ENCODE results near the gene NET1. TPM values are rescaled to one million over a fixed set of nuclear protein-coding genes. Genes with fewer than 3 reads are reported as not detected.

The NET1 gene
- polyA plus RNA-seq, 1 of the 3 experiments (the other 2 are of a cell fraction), result 4.7 TPM

DNA sequence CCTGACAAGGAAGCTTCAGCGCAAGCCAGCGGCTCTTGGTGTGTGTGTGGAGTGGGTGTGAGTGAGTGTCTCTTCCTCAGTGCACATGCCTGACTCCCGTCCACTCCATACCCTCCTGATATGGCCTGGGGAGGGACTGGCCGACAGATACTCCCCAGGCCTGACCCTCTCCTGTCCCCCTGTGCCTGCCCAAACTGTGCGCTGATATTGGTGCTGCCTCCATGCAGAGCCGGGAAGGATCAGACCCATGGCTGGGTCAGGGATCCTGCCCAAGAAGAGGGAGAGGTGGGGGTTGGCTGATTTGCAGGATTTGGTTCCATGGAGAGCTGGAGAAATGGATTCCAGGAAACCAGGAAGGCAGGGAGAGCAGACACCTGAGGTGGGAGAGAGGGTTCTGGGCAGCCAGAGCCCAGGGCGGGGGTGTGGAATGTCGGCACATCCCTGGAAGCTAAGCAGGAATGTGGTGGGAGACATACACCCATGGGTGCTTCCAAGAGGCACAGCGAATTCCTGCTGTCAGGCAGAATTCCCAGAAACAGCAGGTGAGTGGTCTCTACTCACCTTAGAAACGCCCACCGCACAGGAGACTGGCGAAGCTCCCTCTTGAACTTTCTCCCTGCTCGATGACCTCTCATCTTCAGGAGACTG lies 80.7 kb downstream of the NET1 start:
- no peaks in the 10 kb centered on the region for H3K79me2 ChIP-seq (ENCODE audit: insufficient read depth)
- H3K4me2 ChIP-seq, result no peak overlapping the region

DNA sequence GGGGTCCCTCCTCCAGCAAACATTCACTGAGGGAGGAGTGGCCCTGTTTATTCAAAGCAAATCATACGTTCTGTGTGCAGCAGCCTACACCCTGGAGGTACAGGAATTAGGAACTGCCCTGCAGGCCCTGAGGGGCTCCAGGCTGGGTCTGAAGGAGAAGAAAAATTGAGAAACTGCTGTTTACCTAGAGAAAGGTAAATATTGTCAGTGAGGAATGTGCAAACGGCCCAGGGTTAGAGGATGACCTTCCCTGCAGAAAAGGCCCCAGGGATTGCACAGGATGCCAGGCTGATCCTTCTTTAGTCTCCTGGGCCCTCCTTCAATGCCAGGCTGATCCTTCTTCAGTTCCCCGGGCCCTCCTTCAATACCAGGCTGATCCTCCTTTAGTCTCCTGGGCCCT lies 81.3 kb downstream of the NET1 start:
- no peaks in the 10 kb centered on the region for H3K9me2 ChIP-seq
- no peaks in the 10 kb centered on the region for H3K4me1 ChIP-seq (ENCODE audit: control insufficient read depth in 1 of 2, insufficient read depth in 2 of 2, low read depth in 1 of 2, low read length in 1 of 2)
- no peak overlapping the region for H3K4me3 ChIP-seq (ENCODE audit: low read depth in 2 of 2, low read length in 1 of 2)
- H3K36me3 ChIP-seq (replicated peaks in 1 of 2; ENCODE audit: control insufficient read depth in 1 of 2, insufficient read depth in 2 of 2, low read length in 1 of 2), result no peaks in the 10 kb centered on the region
- WGBS (ENCODE audit: low lambda C conversion rate), result 68% methylated on average over 3 of the region's 3 CpGs
- no peaks in the 10 kb centered on the region for H3F3A ChIP-seq (replicated peaks; ENCODE audit: insufficient read depth)
- DNase-seq, result no peak
- no peaks in the 10 kb centered on the region for H3K9me3 ChIP-seq
- H4K20me1 ChIP-seq (ENCODE audit: insufficient read depth), result no peaks in the 10 kb centered on the region
- H3K27ac ChIP-seq (ENCODE audit: low read depth in 2 of 2, low read length in 1 of 2), result no peak overlapping the region
- no peaks in the 10 kb centered on the region for H3K27me3 ChIP-seq (ENCODE audit: insufficient read depth)
- POLR2A ChIA-PET, result no interaction called here
- H2AFZ ChIP-seq (ENCODE audit: low read depth), result no peak overlapping the region
- CTCF ChIA-PET, result no interaction called here
- H3K4me2 ChIP-seq, result no peak overlapping the region
- no peaks in the 10 kb centered on the region for H3K79me2 ChIP-seq (ENCODE audit: insufficient read depth)
- TF ChIP-seq NFIC (IDR thresholded peaks at IDR 0.05; ENCODE audit: borderline replicate concordance), result no peak
- TF ChIP-seq, protein P1, sequence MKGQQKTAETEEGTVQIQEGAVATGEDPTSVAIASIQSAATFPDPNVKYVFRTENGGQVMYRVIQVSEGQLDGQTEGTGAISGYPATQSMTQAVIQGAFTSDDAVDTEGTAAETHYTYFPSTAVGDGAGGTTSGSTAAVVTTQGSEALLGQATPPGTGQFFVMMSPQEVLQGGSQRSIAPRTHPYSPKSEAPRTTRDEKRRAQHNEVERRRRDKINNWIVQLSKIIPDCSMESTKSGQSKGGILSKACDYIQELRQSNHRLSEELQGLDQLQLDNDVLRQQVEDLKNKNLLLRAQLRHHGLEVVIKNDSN (IDR thresholded peaks at IDR 0.05; ENCODE audit: borderline replicate concordance, low read depth), result no peak
- TF ChIP-seq, protein P2, sequence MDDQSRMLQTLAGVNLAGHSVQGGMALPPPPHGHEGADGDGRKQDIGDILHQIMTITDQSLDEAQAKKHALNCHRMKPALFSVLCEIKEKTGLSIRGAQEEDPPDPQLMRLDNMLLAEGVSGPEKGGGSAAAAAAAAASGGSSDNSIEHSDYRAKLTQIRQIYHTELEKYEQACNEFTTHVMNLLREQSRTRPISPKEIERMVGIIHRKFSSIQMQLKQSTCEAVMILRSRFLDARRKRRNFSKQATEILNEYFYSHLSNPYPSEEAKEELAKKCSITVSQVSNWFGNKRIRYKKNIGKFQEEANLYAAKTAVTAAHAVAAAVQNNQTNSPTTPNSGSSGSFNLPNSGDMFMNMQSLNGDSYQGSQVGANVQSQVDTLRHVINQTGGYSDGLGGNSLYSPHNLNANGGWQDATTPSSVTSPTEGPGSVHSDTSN (IDR thresholded peaks at IDR 0.05), result no peak
- no peak for TF ChIP-seq EP300 (IDR thresholded peaks at IDR 0.05; ENCODE audit: borderline replicate concordance in 1 of 2, low read depth in 1 of 2, low read length in 1 of 2)
- no peak for TF ChIP-seq MEF2A (IDR thresholded peaks at IDR 0.05; ENCODE audit: borderline replicate concordance, low read depth)
- TF ChIP-seq NRF1 (IDR thresholded peaks at IDR 0.05; ENCODE audit: low read depth, low read length), result no peak
- TF ChIP-seq, protein P3, sequence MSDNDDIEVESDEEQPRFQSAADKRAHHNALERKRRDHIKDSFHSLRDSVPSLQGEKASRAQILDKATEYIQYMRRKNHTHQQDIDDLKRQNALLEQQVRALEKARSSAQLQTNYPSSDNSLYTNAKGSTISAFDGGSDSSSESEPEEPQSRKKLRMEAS (IDR thresholded peaks at IDR 0.05; ENCODE audit: low read depth), result no peak
- TF ChIP-seq EZH2phosphoT487 (IDR thresholded peaks at IDR 0.05; ENCODE audit: borderline replicate concordance, low read depth), result no peak
- no peak for TF ChIP-seq POLR2AphosphoS5 (IDR thresholded peaks at IDR 0.05; ENCODE audit: low read depth, low read length)
- TF ChIP-seq, protein P4, sequence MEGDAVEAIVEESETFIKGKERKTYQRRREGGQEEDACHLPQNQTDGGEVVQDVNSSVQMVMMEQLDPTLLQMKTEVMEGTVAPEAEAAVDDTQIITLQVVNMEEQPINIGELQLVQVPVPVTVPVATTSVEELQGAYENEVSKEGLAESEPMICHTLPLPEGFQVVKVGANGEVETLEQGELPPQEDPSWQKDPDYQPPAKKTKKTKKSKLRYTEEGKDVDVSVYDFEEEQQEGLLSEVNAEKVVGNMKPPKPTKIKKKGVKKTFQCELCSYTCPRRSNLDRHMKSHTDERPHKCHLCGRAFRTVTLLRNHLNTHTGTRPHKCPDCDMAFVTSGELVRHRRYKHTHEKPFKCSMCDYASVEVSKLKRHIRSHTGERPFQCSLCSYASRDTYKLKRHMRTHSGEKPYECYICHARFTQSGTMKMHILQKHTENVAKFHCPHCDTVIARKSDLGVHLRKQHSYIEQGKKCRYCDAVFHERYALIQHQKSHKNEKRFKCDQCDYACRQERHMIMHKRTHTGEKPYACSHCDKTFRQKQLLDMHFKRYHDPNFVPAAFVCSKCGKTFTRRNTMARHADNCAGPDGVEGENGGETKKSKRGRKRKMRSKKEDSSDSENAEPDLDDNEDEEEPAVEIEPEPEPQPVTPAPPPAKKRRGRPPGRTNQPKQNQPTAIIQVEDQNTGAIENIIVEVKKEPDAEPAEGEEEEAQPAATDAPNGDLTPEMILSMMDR (IDR thresholded peaks at IDR 0.05), result no peak
- no peak for TF ChIP-seq ELF1 (IDR thresholded peaks at IDR 0.05)
- TF ChIP-seq SIN3A (IDR thresholded peaks at IDR 0.05; ENCODE audit: borderline replicate concordance, low read depth, low read length), result no peak
- no peak overlapping the region for H3K9ac ChIP-seq

More for the DNA sequence above, 80.7 kb downstream of the NET1 start:
- DNase-seq, result no peak
- Histone ChIP-seq H3K9me2 (no peaks in the 10 kb centered on the region), H3K27ac (ENCODE audit: low read depth in 2 of 2, low read length in 1 of 2) (no peak overlapping the region), H3K27me3 (ENCODE audit: insufficient read depth) (no peaks in the 10 kb centered on the region), H3K9ac (no peak overlapping the region), H2AFZ (ENCODE audit: low read depth) (no peak overlapping the region), H4K20me1 (ENCODE audit: insufficient read depth) (no peaks in the 10 kb centered on the region), H3K4me1 (ENCODE audit: control insufficient read depth in 1 of 2, insufficient read depth in 2 of 2, low read depth in 1 of 2, low read length in 1 of 2) (no peaks in the 10 kb centered on the region), H3F3A (replicated peaks; ENCODE audit: insufficient read depth) (no peaks in the 10 kb centered on the region), H3K4me3 (ENCODE audit: low read depth in 2 of 2, low read length in 1 of 2) (no peak overlapping the region), H3K9me3 (no peaks in the 10 kb centered on the region), H3K36me3 (replicated peaks in 1 of 2; ENCODE audit: control insufficient read depth in 1 of 2, insufficient read depth in 2 of 2, low read length in 1 of 2) (no peaks in the 10 kb centered on the region)
- TF ChIP-seq POLR2AphosphoS5 (IDR thresholded peaks at IDR 0.05; ENCODE audit: low read depth, low read length) (no peak), NFIC (IDR thresholded peaks at IDR 0.05; ENCODE audit: borderline replicate concordance) (no peak), FOXM1 (IDR thresholded peaks at IDR 0.05; ENCODE audit: low read depth) (no peak), RFX5 (IDR thresholded peaks at IDR 0.05; ENCODE audit: low read length) (no peak), SMC3 (IDR thresholded peaks at IDR 0.05; ENCODE audit: low read depth, low read length) (no peak)
- TF ChIP-seq, protein P5, sequence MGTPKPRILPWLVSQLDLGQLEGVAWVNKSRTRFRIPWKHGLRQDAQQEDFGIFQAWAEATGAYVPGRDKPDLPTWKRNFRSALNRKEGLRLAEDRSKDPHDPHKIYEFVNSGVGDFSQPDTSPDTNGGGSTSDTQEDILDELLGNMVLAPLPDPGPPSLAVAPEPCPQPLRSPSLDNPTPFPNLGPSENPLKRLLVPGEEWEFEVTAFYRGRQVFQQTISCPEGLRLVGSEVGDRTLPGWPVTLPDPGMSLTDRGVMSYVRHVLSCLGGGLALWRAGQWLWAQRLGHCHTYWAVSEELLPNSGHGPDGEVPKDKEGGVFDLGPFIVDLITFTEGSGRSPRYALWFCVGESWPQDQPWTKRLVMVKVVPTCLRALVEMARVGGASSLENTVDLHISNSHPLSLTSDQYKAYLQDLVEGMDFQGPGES (IDR thresholded peaks at IDR 0.05; ENCODE audit: low read depth, low read length), result no peak
- ChIA-PET CTCF (no interaction called here), POLR2A (no interaction called here)
- WGBS (ENCODE audit: low lambda C conversion rate), result 90% methylated on average over 7 of the region's 13 CpGs
